ENCODE results near the gene PROC.
A peak's percentile ranks its signal among the peaks of the same experiment; 100 is the strongest.

Gene PROC

GRCh38 chr2:127422559-127423477 is 4.6 kb downstream of the PROC start:
- Mint-ChIP-seq H3K27ac (no peak overlapping the region), H3K9me3 (no peaks in the 10 kb centered on the region), H3K27me3 (peaks cover 44 to 66% of the 10 kb centered on the region in 2 donors), H3K4me3 (peak overlapping the region; percentile 57 to 59), H3K4me1 (ENCODE audit: low read depth in 2 of 2) (peaks cover 6 to 8% of the 10 kb centered on the region in 2 donors), H3K36me3 (ENCODE audit: insufficient read depth) (peaks cover 2% of the 10 kb centered on the region)
- peak in 1 of 3 experiments; percentile 17 for DNase-seq
- ATAC-seq (replicated peaks): peak; percentile 78

- Mint-ChIP-seq H3K4me3 (peak overlapping the region; percentile 2 to 59), H3K27ac (no peak overlapping the region), H3K4me1 (ENCODE audit: low read depth in 2 of 2) (peaks cover 6 to 8% of the 10 kb centered on the region in 2 donors), H3K9me3 (no peaks in the 10 kb centered on the region), H3K27me3 (peaks cover 44 to 66% of the 10 kb centered on the region in 2 donors), H3K36me3 (ENCODE audit: insufficient read depth) (peaks cover 2% of the 10 kb centered on the region)
- DNase-seq (no peak), ATAC-seq (replicated peaks) (peak; percentile 38)
These were observed 5.2 kb downstream of the PROC start for GRCh38 chr2:127423478-127423843.

GRCh38 chr2:127423880-127424279 is 5.7 kb downstream of the PROC start:
- H3K4me1 Mint-ChIP-seq (ENCODE audit: low read depth in 2 of 2): peaks cover 6 to 8% of the 10 kb centered on the region in 2 donors
- peaks cover 44 to 66% of the 10 kb centered on the region in 2 donors for H3K27me3 Mint-ChIP-seq
- no peak overlapping the region for H3K27ac Mint-ChIP-seq
- DNase-seq (no peak), ATAC-seq (replicated peaks) (no peak)
- H3K9me3 Mint-ChIP-seq: no peaks in the 10 kb centered on the region
- H3K4me3 Mint-ChIP-seq: peak overlapping the region; percentile 2 to 59
- peaks cover 2% of the 10 kb centered on the region for H3K36me3 Mint-ChIP-seq (ENCODE audit: insufficient read depth)

- no peak for DNase-seq
- no peak overlapping the region for H3K4me3 Mint-ChIP-seq
- peaks cover 6 to 8% of the 10 kb centered on the region in 2 donors for H3K4me1 Mint-ChIP-seq (ENCODE audit: low read depth in 2 of 2)
- no peak overlapping the region for H3K27ac Mint-ChIP-seq
- H3K27me3 Mint-ChIP-seq: peaks cover 44 to 65% of the 10 kb centered on the region in 2 donors
- H3K9me3 Mint-ChIP-seq: no peaks in the 10 kb centered on the region
- peaks cover 2% of the 10 kb centered on the region for H3K36me3 Mint-ChIP-seq (ENCODE audit: insufficient read depth)
- no peak for ATAC-seq (replicated peaks)
These were observed 6.6 kb downstream of the PROC start for GRCh38 chr2:127424598-127425520.

- Mint-ChIP-seq H3K27ac (no peak overlapping the region), H3K9me3 (no peaks in the 10 kb centered on the region), H3K27me3 (peaks cover 44 to 56% of the 10 kb centered on the region in 2 donors), H3K4me1 (ENCODE audit: low read depth in 2 of 2) (peaks cover 6 to 8% of the 10 kb centered on the region in 2 donors), H3K36me3 (ENCODE audit: insufficient read depth) (peaks cover 2% of the 10 kb centered on the region), H3K4me3 (no peak overlapping the region)
- ATAC-seq (replicated peaks): no peak
- no peak for DNase-seq
These were observed 7.6 kb downstream of the PROC start for GRCh38 chr2:127425540-127426490.

- Mint-ChIP-seq H3K4me1 (ENCODE audit: low read depth in 2 of 2) (peaks cover 6 to 8% of the 10 kb centered on the region in 2 donors), H3K9me3 (no peaks in the 10 kb centered on the region), H3K27me3 (peaks cover 37 to 47% of the 10 kb centered on the region in 2 donors), H3K4me3 (no peak overlapping the region), H3K36me3 (ENCODE audit: insufficient read depth) (peaks cover 2% of the 10 kb centered on the region), H3K27ac (no peak overlapping the region)
- ATAC-seq (replicated peaks) (no peak), DNase-seq (no peak)
These were observed 8.5 kb downstream of the PROC start for GRCh38 chr2:127426501-127427354.

- Mint-ChIP-seq H3K4me3 (no peak overlapping the region), H3K27ac (no peak overlapping the region), H3K4me1 (ENCODE audit: low read depth in 2 of 2) (peaks cover 2 to 8% of the 10 kb centered on the region in 2 donors), H3K36me3 (ENCODE audit: insufficient read depth) (peaks cover 2% of the 10 kb centered on the region), H3K9me3 (no peaks in the 10 kb centered on the region), H3K27me3 (peaks cover 29 to 39% of the 10 kb centered on the region in 2 donors)
- DNase-seq (no peak), ATAC-seq (replicated peaks) (no peak)
These were observed 9.3 kb downstream of the PROC start for GRCh38 chr2:127427376-127428056.

GRCh38 chr2:127428057-127428814 is 10.0 kb downstream of the PROC start:
- DNase-seq: no peak
- Mint-ChIP-seq H3K27me3 (peaks cover 22 to 32% of the 10 kb centered on the region in 2 donors), H3K36me3 (ENCODE audit: insufficient read depth) (peaks cover 2% of the 10 kb centered on the region), H3K27ac (no peak overlapping the region), H3K4me3 (no peak overlapping the region), H3K4me1 (ENCODE audit: low read depth in 2 of 2) (peaks cover 0 to 8% of the 10 kb centered on the region in 2 donors), H3K9me3 (no peaks in the 10 kb centered on the region)
- no peak for ATAC-seq (replicated peaks)

- no peak overlapping the region for H3K4me3 Mint-ChIP-seq
- H3K9me3 Mint-ChIP-seq: no peaks in the 10 kb centered on the region
- peaks cover 0 to 4% of the 10 kb centered on the region in 2 donors for H3K4me1 Mint-ChIP-seq (ENCODE audit: low read depth in 2 of 2)
- ATAC-seq (replicated peaks) (no peak), DNase-seq (no peak)
- peaks cover 18 to 26% of the 10 kb centered on the region in 2 donors for H3K27me3 Mint-ChIP-seq
- H3K27ac Mint-ChIP-seq: no peak overlapping the region
- peaks cover 2% of the 10 kb centered on the region for H3K36me3 Mint-ChIP-seq (ENCODE audit: insufficient read depth)
These were observed 10.5 kb downstream of the PROC start for GRCh38 chr2:127428815-127429109.

- Mint-ChIP-seq H3K4me3 (no peak overlapping the region), H3K36me3 (ENCODE audit: insufficient read depth) (peaks cover under 1% of the 10 kb centered on the region), H3K9me3 (no peaks in the 10 kb centered on the region), H3K27ac (no peak overlapping the region), H3K27me3 (peaks cover 12 to 21% of the 10 kb centered on the region in 2 donors), H3K4me1 (ENCODE audit: low read depth in 2 of 2) (no peaks in the 10 kb centered on the region)
- DNase-seq (no peak), ATAC-seq (replicated peaks) (no peak)
These were observed 11.1 kb downstream of the PROC start for GRCh38 chr2:127429291-127429690.

GRCh38 chr2:127429844-127430425 is 11.7 kb downstream of the PROC start:
- no peak overlapping the region for H3K27ac Mint-ChIP-seq
- H3K27me3 Mint-ChIP-seq: peaks cover 12 to 16% of the 10 kb centered on the region in 2 donors
- DNase-seq (no peak), ATAC-seq (replicated peaks) (no peak)
- no peak overlapping the region for H3K4me3 Mint-ChIP-seq
- H3K36me3 Mint-ChIP-seq (ENCODE audit: insufficient read depth): no peaks in the 10 kb centered on the region
- no peaks in the 10 kb centered on the region for H3K4me1 Mint-ChIP-seq (ENCODE audit: low read depth in 2 of 2)
- H3K9me3 Mint-ChIP-seq: no peaks in the 10 kb centered on the region
